ENCODE measurements around the gene CELA3B.
"Not testable (repeated sequence)": the region's sequence is repeated elsewhere in the genome, so short reads cannot be mapped to it uniquely, and the experiment has no call there.

DNA sequence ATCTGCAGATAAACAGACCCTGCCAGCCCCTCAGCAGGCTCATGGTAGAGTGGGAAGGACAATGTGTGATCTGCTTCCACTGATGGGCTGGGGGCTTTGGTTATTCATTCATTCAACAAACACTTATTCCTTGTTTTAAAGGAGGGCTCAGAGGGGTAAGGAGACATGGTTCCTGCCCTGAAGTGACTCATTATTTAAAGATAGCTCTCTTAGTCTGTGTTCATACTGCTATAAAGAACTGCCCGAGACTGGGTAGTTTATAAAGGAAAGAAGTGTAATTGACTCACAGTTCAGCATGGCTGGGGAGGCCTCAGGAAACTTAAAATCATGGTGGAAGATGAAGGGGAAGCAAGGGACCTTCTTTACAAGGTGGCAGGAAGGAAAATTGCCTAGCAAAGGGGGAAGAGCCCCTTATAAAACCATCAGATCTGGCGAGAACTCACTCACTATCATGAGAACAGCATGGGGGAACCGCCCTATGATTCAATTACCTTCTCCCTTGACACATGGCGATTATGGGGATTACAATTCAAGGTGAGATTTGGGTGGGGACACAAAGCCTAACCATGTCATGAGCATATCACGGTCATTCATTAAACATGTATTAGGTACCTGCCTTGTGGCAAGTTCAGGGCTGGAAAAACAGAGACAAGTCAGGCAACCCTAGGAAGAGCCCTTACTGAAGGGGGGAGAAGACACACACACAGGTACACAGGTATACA is 13.0 kb downstream of the CELA3B start:
- TF ChIP-seq POLR2AphosphoS5 (IDR thresholded peaks at IDR 0.05): not testable (repeated sequence)
- TF ChIP-seq, protein P1, sequence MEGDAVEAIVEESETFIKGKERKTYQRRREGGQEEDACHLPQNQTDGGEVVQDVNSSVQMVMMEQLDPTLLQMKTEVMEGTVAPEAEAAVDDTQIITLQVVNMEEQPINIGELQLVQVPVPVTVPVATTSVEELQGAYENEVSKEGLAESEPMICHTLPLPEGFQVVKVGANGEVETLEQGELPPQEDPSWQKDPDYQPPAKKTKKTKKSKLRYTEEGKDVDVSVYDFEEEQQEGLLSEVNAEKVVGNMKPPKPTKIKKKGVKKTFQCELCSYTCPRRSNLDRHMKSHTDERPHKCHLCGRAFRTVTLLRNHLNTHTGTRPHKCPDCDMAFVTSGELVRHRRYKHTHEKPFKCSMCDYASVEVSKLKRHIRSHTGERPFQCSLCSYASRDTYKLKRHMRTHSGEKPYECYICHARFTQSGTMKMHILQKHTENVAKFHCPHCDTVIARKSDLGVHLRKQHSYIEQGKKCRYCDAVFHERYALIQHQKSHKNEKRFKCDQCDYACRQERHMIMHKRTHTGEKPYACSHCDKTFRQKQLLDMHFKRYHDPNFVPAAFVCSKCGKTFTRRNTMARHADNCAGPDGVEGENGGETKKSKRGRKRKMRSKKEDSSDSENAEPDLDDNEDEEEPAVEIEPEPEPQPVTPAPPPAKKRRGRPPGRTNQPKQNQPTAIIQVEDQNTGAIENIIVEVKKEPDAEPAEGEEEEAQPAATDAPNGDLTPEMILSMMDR (IDR thresholded peaks at IDR 0.05): not testable (repeated sequence)

Data from gastroesophageal sphincter (tissue), 3 donors.